ENCODE results near the gene CCL25.
"Not testable (repeated sequence)": the region's sequence is repeated elsewhere in the genome, so short reads cannot be mapped to it uniquely, and the experiment has no call there.

The CCL25 gene, protein sequence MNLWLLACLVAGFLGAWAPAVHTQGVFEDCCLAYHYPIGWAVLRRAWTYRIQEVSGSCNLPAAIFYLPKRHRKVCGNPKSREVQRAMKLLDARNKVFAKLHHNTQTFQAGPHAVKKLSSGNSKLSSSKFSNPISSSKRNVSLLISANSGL

DNA sequence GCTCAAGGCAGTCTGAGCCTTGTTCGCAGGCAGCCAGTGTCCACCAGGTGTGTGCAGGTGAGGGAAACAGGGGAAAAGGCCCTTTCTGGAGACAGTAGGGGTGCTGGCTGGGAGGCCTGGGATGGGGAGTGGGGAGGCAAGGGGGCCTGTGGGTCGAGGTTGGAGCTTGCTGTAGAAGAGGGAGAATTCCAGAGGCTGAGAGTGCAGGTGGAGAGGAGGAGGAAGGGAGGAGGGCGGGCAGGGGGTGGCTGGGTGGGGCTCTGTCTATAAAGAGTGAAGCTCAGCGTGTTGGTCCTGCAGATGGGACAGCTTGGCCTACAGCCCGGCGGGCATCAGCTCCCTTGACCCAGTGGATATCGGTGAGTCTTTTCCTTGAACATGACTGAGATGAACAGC is at the start of gene CCL25:
Gene CCL25 (plus strand): TSS at position 297 of the 396 bp plus-strand sequence. CDS start 290 bp downstream, outside the sequence.
- DNase-seq (ENCODE audit: insufficient read length, low spot score): no peak
- no peak for FAIRE-seq

DNA sequence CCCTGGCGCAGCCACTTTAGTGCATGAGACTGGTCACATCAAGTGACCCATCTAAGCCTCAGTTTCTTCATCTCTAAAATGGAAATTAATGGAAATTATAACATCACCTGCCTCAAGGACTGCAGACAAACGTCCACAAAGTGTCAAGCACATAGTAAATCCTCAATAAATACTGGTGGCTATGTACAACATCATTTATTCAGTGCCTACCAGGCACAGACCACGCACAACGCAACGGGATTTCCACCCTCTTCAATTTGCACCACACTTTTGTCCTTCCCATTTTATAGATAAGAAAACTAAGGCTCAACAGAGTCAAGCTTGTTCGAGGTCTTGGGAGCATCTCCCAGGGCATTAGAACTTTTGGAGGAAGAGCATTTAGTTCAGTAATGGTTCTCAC is 48.6 kb upstream of the CCL25 start:
- no peak for FAIRE-seq
- no peak for DNase-seq (ENCODE audit: insufficient read length, low spot score)

DNA sequence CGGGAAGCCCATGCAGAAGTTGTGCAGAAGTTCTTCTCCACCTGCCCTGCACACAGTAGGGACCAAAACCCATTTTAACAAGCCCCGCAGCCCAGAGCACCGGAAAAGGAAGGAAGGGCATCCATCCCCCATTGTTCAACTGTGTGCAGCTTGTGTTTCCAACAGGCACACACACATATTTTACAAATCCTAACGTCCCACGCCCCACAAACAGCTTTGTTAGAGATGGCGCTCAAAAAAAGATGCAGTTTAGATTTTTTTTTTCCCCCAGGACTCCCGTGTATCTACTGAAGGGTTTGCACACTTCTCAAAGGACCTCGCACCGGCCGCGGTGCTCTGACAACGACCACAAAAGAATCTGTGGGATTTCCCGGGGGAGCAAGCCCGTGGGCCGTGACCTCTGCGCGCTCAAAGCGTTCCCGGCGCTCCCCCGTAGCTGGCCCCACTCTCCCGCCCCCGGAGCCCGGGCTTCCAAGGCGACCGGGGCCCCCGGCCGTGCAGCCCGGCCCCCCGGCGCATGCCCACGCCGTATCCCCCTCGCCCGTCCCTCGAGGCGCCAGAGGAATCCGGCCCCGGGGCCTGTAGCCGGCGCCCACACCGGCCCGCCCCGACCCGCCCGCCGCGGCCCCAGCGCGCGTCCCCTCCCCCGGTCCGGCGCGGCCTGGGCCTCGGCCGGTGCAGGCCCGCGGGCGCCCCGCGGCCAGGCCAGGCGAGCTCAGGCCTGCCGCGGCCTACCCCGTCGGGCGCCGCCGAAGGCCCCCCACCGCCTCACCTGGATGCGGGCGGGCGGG is 47.6 kb upstream of the CCL25 start:
- DNase-seq (ENCODE audit: insufficient read length, low spot score): no peak
- peak; percentile 48 for FAIRE-seq

DNA sequence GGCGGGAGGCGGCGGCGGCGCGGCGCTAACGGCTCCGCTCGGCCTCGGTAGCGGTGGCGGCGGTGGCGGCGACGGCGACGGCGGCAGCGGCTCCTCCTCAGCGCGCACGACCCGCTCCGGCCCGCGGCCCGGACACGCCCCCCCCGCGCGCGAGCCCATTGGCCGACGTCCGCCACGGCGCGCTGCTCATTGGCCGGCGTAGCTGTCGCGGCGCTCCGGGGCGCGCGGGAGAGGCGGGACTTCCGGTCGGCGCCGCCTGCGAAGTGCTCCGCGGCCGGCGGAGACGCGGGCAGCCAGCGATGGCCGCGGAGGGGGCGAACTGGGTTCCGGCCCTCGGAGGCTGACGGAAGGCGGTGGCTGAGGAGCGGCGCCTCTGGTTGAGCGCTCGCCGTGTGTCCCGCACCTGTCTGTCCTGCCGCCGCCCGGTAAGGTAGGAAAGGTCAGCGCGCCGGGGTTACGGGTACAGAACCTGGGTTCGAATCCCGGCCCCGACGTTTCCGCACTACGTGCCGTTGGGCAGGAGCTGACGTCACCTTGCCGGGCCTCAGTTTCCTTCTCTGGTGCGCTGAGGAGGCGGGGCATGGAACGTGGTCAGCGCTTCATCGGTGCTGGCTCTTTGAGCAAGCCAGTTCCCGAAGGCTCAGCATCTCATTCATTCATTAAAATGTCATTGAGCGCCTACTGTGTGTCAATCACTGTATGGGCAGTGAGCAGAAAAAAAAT is 46.9 kb upstream of the CCL25 start, which contains the start of gene ELAVL1:
Gene ELAVL1 (minus strand): TSS at position 108 of the 723 bp plus-strand sequence. CDS start 13,826 bp downstream, outside the sequence.
- DNase-seq (ENCODE audit: insufficient read length, low spot score): peak; percentile 97
- FAIRE-seq: peak; percentile 66

DNA sequence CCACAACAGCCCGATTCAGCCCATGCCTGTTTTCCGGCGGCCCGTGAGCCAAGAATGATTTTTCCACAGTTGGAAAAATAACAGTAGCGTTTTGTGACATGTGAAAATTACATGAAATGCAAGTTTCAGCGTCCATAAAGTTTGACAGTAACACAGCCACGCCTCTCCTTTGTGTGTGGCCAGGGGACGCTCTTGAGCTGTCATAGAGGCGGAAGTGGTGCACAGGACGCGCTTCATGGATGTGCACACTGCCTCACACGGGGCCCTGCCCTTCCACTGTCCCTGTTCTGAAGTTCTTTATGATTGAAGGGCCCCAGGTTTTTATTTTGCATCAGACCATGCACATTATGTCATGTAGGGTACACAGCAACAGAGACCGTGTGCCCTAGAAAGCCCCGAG is 34.8 kb upstream of the CCL25 start:
- peak; percentile 74 for FAIRE-seq
- DNase-seq (ENCODE audit: insufficient read length, low spot score): peak; percentile 52

DNA sequence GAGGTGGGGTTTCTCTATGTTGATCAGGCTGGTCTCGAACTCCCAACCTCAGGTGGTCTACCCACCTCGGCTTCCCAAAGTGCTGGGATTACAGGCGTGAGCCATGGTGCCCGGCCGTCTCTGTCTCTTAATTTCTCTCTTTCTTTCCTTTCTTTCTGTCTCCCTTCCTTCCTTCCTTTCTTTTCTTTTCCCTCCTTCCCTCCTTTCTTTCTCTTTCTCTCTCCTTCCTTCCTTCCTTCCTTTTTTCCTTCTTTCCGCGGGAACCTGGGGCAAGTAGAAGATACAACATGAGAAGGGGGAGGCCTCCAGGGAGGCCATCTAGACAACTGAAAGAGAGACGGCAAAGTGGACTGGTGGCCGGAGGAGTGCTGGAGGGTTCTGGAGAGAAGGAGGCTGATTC is 31.9 kb upstream of the CCL25 start:
- no peak for FAIRE-seq

DNA sequence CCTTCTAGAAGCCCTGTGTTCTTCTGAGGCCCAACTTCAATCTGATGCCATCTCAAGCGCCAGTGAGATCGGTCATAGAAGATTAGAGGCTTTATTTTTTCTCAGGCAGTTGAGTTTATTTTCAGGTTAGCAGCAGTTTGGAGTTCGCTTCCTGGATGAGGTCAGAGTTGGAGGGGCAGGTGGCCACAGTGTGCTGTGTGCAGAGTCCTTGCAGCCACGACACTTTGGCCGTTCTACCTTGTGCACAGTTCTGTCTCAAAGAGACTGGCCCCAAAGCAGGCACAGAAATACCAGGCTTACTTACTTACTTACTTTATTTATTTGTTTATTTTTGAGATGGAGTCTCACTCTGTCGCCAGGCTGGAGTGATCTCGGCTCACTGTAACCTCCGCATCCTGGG is 31.2 kb upstream of the CCL25 start:
- FAIRE-seq (no peak), DNase-seq (ENCODE audit: insufficient read length, low spot score) (no peak)

More for the DNA sequence above, 31.9 kb upstream of the CCL25 start:
- no peak for DNase-seq (ENCODE audit: insufficient read length, low spot score)

DNA sequence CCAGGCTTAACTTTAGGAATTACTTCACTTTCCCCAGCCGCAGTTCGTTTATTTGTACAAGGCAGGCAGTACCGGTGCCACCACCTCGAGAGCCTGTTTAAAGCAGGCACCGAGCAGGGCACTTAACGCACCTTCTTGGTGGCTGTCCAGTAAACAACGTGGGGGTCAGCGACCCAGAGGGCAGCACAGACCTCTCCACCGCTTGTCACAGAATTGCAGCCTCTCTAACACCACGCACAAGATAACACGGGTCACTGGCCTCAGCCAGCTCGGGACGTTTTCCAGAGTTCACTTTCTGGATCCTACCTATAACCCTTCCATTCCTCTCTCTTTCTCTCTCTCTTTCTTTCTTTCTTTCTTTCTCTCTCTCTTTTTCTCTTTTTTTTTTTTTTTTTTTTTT is 30.3 kb upstream of the CCL25 start:
- no peak for DNase-seq (ENCODE audit: insufficient read length, low spot score)
- FAIRE-seq: no peak

DNA sequence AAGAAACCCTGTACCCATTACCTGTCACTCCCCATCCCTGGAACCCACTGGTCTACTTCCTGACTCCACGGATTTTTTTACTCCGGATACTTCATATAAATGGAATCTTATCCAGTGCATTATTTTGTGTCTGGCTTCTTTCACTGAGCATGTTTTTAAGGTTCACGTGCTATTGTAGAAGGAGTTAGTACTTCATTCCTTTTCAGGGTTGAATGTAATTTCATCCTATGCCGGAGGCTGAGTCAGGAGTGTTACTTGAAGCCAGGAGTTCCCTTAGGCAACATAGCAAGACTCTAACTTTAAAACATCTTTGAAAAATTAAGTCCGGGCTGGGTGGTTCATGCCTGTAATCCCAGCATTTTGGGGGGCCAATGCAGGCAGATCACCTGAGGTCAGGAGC is 29.2 kb upstream of the CCL25 start:
- DNase-seq (ENCODE audit: insufficient read length, low spot score) (no peak), FAIRE-seq (no peak)

DNA sequence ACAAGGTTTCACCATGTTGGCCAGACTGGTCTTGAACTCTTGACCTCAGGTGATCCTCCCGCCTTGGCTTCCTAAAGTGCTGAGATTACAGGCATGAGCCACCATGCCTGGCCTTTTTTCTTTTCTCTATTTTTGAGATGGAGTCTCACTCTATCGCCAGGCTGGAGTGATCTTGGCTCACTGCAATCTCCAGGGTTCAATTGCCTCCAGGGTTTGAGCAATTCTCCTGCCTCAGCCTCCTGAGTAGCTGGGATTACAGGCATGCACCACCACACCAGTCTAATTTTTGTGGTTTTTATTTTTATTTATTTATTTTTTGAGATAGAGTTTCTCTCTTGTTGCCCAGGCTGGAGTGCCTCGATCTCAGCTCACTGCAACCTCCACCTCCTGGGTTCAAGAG is 28.3 kb upstream of the CCL25 start:
- FAIRE-seq; DNase-seq (ENCODE audit: insufficient read length, low spot score): not testable (repeated sequence)

DNA sequence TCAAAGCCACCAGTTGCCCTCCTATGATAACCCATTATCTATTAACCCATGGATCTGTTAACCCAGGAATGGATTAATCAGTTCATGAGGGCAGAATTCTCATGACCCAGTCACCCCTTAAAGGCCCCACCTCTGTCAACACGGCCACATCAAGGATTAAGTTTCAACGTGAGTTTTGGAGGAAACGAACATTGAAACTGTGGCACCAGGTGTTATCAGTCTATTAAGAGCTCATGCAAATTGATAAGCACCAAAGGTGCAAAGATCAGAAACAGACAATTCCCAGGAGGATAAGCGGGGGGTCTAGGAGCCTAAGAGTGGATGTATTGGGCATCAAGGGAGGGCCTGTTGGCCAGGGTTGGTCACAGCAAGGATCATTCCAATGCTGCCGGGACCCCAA is 27.2 kb upstream of the CCL25 start:
- no peak for FAIRE-seq
- no peak for DNase-seq (ENCODE audit: insufficient read length, low spot score)

DNA sequence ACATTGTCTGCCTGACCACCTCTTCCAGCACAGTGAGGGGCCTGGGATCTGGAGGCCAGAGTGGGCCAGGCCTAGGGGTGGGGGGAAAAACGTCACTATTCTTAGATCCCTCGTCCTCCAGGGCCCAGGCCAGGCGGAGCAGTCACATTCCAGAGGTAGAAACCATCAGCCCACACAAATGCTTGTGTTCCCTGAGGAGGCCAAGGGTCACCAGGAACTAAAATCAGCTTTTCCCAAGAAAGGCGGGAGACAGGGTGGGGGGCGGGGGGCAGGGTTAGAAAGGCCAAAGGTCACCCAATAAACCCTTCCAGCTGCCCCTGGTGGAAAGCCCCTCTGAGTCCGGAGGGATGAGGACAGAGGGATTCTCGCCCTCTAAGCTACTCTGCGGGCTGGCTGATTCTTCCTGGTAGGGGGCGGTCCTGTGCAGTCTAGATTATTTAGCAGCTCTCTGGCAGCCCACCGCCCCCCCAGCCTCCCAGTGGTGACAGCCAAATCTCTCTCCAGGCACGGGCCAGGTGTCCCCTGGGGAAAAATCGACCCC is 23.5 kb upstream of the CCL25 start:
- DNase-seq (ENCODE audit: insufficient read length, low spot score): no peak
- FAIRE-seq: no peak

DNA sequence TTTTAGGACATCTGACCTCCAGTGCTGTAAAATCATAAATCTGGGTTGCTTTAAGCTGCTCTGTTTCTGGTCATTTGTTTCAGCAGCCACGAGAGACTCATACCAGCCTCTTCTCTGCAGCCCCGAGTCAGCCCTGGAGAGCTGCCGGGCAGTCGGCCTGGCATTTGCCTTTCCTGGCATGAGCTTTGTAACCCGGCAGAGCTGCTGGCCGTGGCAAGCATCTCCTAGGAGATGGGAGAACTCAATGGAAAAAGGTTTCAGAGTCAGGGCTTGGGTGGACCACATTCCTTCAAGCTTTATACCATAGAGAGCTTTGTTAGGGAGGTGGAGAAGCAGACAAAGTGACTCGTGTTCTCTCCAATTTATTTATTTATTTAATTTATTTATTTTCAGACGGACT is 21.6 kb upstream of the CCL25 start:
- FAIRE-seq (no peak), DNase-seq (ENCODE audit: insufficient read length, low spot score) (no peak)

DNA sequence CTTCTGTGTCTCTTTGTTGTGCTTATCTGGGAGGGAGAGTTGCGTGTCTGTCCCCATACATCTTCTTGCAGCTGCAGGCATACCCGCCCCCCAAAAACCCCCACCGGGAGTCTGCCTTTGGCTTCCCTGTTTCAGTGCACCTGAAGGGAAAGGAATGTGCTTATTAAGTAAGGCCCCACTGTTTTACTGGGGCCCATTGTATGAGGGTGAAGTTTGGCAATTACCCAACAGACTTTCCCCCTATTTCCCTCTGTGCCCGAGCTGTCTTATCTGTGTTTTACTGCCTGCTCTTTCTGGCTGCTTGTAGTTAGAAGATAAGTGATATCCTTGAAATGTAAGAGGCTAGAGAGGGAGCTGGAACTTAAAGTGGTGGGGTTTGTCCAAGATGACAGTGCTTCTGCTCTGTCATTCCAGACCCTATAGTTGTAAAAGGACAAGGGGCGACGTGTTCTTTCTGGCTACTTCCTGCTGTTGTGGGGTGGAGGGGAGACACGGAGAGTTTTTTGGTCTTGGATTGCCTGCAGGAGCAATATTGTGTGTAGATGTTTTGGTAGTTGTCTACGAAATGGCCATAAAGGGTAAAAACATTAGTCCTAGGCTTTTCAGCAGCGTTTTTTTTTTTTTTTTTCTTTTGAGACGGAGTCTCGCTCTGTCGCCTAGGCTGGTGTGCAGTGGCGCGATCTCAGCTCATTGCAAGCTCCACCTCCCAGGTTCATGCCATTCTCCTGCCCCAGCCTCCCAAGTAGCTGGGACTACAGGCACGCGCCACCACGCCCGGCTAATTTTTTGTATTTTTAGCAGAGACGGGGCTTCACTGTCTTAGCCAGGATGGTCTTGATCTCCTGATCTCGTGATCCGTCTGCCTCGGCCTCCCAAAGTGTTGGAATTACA is 19.0 kb upstream of the CCL25 start:
- not testable (repeated sequence) for DNase-seq (ENCODE audit: insufficient read length, low spot score); FAIRE-seq

DNA sequence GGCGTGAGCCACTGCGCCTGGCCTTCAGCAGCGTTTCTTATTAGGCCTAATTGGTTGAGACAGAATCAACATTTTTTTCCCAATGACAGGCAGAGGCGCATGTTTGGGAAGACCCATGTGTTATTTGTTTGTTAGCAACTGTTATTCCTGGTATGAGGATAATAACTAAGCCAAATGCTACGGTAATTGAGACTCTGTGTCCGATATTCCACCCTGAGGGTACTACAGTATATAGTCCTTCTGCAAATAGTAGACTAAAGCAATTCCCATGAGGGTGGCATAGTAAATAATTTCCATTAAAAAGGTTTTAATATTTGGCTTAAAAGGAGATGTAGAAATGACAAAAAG is 18.4 kb upstream of the CCL25 start:
- no peak for DNase-seq (ENCODE audit: insufficient read length, low spot score)
- FAIRE-seq: no peak

DNA sequence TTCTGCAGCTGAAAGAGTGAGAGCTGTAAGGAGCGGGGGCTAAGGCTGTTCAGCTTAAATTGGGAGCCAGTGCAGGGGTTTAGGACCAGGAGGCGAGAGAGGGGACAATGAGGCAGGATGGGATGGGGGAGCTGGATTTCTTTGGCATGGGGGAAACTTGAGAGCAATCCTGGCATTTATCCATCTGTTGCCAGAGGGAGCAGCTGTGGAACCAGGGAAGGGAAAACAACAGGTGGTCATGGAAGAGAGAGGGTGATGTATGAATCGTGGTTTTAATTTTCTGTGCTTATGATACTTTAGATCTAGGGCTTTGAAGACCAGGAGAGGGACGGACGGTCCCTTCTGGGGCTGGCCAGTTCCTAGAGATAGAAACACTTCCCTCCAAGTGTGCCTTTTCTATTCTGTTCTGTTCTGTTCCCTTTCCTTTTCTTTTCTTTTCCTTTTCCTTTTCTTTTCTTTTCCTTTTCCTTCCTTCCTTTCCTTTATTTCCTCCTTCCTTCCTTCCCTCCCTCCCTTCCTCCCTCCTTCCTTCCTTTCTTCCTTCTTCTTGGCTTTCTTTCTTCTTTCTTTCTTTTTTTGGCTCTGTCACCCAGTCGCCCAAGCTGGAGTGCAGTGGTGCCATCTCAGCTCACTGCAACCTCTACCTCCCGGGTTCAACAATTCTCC is 16.0 kb upstream of the CCL25 start:
- FAIRE-seq (no peak), DNase-seq (ENCODE audit: insufficient read length, low spot score) (no peak)

DNA sequence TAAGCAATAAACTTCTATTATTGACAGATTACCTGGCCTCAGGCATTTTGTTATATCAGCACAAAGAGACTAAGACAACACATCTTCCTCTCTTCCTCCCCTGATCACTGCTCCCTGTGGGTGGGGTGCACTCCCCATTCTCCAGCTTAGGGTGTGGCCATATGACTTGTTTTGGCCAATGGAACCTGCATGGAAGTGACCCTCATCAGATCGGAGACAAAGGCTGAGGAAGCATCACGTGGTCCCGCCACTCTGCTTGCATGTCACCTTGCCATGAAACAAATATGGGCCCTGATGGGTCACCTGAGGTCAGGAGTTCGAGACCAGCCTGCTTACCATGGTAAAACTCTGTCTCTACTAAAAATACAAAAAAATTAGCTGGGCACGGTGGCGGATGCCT is 13.7 kb upstream of the CCL25 start:
- no peak for FAIRE-seq
- DNase-seq (ENCODE audit: insufficient read length, low spot score): no peak

DNA sequence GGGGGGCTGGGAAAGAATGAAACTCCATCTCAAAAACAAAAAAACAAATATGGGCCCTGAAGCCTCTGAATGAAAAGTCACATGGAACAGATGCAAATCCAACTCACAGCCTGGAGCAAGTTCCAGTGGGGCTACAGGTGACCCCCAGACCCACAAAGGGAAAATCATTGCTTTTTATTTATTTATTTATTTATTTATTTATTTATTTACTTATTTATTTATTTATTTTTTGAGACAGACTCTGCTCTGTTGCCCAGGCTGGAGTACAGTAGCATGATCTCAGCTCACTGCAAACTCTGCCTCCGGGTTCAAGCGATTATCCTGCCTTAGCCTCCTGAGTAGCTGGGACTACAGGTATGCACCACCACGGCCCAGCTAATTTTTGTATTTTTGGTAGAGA is 13.3 kb upstream of the CCL25 start:
- FAIRE-seq (no peak), DNase-seq (ENCODE audit: insufficient read length, low spot score) (no peak)

DNA sequence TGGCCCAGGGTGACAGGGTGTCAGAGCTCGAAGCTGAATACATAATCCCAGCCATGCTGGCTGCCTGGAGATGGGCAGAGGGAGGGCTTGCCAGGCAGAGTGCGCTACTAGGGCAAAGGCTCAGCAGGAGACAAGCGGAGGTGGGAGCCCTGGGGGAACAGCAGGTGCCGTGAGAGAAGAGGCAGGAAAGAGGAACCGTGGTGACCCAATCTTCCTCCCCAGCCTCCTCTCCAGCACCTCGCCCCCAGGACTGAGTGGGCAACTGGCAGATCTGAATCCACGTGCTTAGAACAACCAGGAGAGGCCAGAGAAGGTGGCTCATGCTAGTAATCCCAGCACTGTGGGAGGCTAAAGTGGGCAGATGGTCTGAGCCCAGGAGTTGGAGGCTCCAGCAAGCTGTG is 11.0 kb upstream of the CCL25 start:
- no peak for DNase-seq (ENCODE audit: insufficient read length, low spot score)

DNA sequence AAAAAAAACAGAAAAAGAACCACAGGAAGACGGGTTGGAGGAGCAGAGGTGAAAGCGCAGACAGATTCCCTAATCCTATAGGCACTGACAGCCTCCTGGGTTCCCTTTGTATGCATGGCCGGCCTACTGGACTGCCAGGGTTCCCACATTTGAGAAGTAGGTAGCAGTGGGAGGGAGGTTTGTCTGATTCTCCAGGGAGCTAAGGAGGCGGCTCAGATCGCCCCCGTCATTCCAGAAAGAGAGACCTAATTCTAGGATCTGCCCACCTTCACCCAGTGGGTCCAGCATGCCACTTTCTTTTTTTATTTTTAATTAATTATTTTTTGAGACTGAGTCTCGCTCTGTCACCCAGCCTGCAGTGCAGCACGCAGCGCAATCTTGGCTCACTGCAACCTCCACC is 9.7 kb upstream of the CCL25 start:
- no peak for FAIRE-seq
- DNase-seq (ENCODE audit: insufficient read length, low spot score): no peak

More for the DNA sequence above, 11.0 kb upstream of the CCL25 start:
- no peak for FAIRE-seq
